SH-SY5Y (cell line): Measurements from ENCODE around the gene COMMD9.

Experiments
- GATA2 ChIP-seq: IDR thresholded peaks from 2 replicates; pipeline ENCODE4 v1.6.1; 2011; ENCODE audit warnings: mild to moderate bottlenecking, low read depth, low read length
- GATA3 ChIP-seq: IDR thresholded peaks from 2 replicates; pipeline ENCODE4 v1.6.1; 2011; ENCODE audit warnings: low read depth, mild to moderate bottlenecking, low read length, moderate library complexity

- TF ChIP-seq GATA3 = no peak
- no peak for TF ChIP-seq GATA2
These were observed 590 bp downstream of the COMMD9 start for GRCh38 chr11:36288442-36289225.
